ENCODE results near the gene ZC3H12C. TPM values are rescaled to one million over a fixed set of nuclear protein-coding genes. Genes with fewer than 3 reads are reported as not detected.

Gene ZC3H12C
- total and polyA plus RNA-seq, 3 donors from 2014 or later, result 6.8 to 17.0 (median 16.9) TPM

DNA sequence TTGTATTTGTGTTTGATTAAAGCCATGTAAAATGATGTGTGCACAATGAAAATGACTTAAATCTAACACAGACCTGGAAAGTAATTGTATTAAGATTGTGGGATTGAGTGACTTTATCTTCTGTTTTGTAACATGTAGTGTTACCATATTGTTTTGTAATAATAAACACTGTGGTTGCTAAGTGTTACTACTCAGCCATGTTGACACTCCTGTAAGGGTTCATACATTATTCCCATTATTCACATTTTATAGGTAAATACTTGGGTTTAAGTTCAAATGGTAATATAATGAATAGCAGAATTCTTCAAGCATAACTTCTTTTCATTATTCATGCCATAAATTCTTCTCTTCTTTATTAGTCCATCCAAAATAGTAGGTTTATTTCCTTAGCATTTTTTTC is 69.0 kb downstream of the ZC3H12C start:
- no peaks in the 10 kb centered on the region for H3K27me3 ChIP-seq
- no peak for TF ChIP-seq POLR2A (IDR thresholded peaks at IDR 0.05)
- TF ChIP-seq, protein P1, sequence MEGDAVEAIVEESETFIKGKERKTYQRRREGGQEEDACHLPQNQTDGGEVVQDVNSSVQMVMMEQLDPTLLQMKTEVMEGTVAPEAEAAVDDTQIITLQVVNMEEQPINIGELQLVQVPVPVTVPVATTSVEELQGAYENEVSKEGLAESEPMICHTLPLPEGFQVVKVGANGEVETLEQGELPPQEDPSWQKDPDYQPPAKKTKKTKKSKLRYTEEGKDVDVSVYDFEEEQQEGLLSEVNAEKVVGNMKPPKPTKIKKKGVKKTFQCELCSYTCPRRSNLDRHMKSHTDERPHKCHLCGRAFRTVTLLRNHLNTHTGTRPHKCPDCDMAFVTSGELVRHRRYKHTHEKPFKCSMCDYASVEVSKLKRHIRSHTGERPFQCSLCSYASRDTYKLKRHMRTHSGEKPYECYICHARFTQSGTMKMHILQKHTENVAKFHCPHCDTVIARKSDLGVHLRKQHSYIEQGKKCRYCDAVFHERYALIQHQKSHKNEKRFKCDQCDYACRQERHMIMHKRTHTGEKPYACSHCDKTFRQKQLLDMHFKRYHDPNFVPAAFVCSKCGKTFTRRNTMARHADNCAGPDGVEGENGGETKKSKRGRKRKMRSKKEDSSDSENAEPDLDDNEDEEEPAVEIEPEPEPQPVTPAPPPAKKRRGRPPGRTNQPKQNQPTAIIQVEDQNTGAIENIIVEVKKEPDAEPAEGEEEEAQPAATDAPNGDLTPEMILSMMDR (IDR thresholded peaks at IDR 0.05), result no peak
- H3K4me3 ChIP-seq, result no peak overlapping the region
- H3K27ac ChIP-seq, result no peak overlapping the region
- no peaks in the 10 kb centered on the region for H3K9me3 ChIP-seq
- no peak for DNase-seq
- H3K36me3 ChIP-seq (ENCODE audit: low read depth, missing control alignments), result no peaks in the 10 kb centered on the region
- H3K4me1 ChIP-seq, result no peaks in the 10 kb centered on the region
- intact Hi-C loops (cut with DNase I; ENCODE audit: low total_unique reads), result no loop called here

- TF ChIP-seq, protein P1 (IDR thresholded peaks at IDR 0.05), result no peak
- TF ChIP-seq POLR2A (IDR thresholded peaks at IDR 0.05), result no peak
- intact Hi-C loops (cut with DNase I; ENCODE audit: low total_unique reads), result no loop called here
- Histone ChIP-seq H3K27me3 (no peaks in the 10 kb centered on the region), H3K4me1 (no peaks in the 10 kb centered on the region), H3K36me3 (ENCODE audit: low read depth, missing control alignments) (no peaks in the 10 kb centered on the region), H3K27ac (no peak overlapping the region), H3K9me3 (no peaks in the 10 kb centered on the region), H3K4me3 (no peak overlapping the region)
- no peak for DNase-seq
- 81% methylated on average over 28 of the region's 28 CpGs for WGBS, 2 donors
Measured at GRCh38 chr11:110165039-110165925, 72.1 kb downstream of the ZC3H12C start.

DNA sequence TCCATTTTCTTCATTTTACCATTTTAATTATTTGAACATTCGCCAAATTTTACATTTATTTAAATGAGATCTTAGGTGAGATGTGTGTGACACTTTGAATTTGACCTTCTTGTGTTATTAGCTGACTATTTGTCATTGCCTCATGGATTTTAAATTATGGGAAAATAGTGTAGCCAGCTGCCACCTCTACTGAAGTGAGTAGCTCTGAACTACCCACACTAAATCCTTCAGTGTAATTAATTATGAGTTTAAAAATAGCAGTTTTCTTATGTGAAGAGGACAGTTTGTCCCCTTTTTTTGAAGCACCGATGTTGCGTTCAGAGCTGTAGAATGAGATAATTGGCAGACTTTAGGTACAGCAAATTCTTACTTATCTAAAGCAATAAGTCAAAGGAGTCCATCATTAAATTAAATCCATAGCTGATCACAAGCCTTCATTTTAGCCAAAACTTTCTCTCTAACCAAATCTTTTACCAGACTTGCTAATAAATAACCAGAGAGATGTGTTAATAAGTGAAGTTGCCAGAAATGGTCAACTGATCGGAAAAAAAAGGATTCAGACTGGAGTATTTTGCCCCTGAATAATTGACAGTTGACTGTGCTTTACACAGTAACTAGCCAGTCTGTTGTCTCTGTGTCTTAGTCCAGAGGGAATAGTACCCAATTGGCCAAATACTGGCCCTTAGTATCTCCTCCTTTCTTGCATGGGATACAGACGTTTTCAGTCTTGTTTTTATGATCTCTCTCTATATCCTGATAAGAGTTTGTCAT is 75.0 kb downstream of the ZC3H12C start:
- Histone ChIP-seq H3K27me3 (no peaks in the 10 kb centered on the region), H3K27ac (no peak overlapping the region), H3K9me3 (no peaks in the 10 kb centered on the region), H3K36me3 (ENCODE audit: low read depth, missing control alignments) (no peaks in the 10 kb centered on the region), H3K4me3 (no peak overlapping the region), H3K4me1 (no peaks in the 10 kb centered on the region)
- WGBS, 2 donors, result 57 to 78% methylated on average over 5 of the region's 5 CpGs
- TF ChIP-seq, protein P1 (IDR thresholded peaks at IDR 0.05), result no peak
- TF ChIP-seq POLR2A (IDR thresholded peaks at IDR 0.05), result no peak
- intact Hi-C loops (cut with DNase I; ENCODE audit: low total_unique reads), result no loop called here
- no peak for DNase-seq

DNA sequence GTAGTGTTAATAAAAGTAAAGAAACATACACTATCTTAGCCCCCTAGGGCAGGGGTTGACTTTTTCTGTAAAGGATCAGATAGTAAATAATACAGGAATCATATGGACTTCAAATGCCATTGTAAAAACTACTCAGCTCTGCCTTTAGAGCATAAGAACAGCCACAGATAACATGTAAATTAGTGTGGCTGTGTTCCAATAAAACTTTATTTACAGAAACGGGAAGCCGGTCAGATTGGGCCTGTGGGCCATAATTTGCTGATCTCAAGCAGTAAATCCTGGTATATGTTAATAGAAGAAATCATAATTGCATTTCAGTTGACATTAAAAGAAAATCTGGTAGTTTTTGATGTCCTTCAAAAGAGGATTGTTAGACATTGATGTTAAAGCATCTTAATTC is 76.5 kb downstream of the ZC3H12C start:
- no peak overlapping the region for H3K4me3 ChIP-seq
- H3K36me3 ChIP-seq (ENCODE audit: low read depth, missing control alignments), result no peaks in the 10 kb centered on the region
- TF ChIP-seq POLR2A (IDR thresholded peaks at IDR 0.05), result no peak
- TF ChIP-seq, protein P1 (IDR thresholded peaks at IDR 0.05), result no peak
- DNase-seq, result no peak
- no peaks in the 10 kb centered on the region for H3K27me3 ChIP-seq
- H3K9me3 ChIP-seq, result no peaks in the 10 kb centered on the region
- no peak overlapping the region for H3K27ac ChIP-seq
- intact Hi-C loops (cut with DNase I; ENCODE audit: low total_unique reads), result no loop called here
- WGBS, 2 donors, result 69 to 77% methylated on average over 2 of the region's 2 CpGs
- no peaks in the 10 kb centered on the region for H3K4me1 ChIP-seq
